H7 (cell line): ENCODE data around the gene RNFT1. TPM values are rescaled to one million over a fixed set of nuclear protein-coding genes. Genes with fewer than 3 reads are reported as not detected.
"Not testable (repeated sequence)": the region's sequence is repeated elsewhere in the genome, so short reads cannot be mapped to it uniquely, and the experiment has no call there.

Experiments used
- DNase-seq: peaks from one replicate; pipeline ENCODE4 v3.0.0; 2012
- H3K27me3 ChIP-seq: 2 replicates; pipeline ENCODE4 v1.6.0; 2011; ENCODE audit warnings: mild to moderate bottlenecking, low read length; ENCODE audit not compliant: control insufficient read depth, insufficient read depth
- H3K36me3 ChIP-seq: replicated peaks from 2 replicates; pipeline ENCODE4 v1.5.1; 2011; ENCODE audit warnings: low read length; ENCODE audit not compliant: control insufficient read depth, insufficient read depth
- H3K4me3 ChIP-seq: 2 replicates; pipeline ENCODE4 v1.5.1; 2011; ENCODE audit warnings: low read depth, mild to moderate bottlenecking, control low read depth, low read length, moderate library complexity; ENCODE audit not compliant: insufficient read depth
- total RNA-seq: library from RNA; depleted of rRNA; stranded (reverse); fragments of >200 nt; shearing (Covaris generic); gene quantifications from 2 replicates; pipeline ENCODE4 v1.2.3, GENCODE V29; 2014; rRNA removed

RNFT1 gene, protein sequence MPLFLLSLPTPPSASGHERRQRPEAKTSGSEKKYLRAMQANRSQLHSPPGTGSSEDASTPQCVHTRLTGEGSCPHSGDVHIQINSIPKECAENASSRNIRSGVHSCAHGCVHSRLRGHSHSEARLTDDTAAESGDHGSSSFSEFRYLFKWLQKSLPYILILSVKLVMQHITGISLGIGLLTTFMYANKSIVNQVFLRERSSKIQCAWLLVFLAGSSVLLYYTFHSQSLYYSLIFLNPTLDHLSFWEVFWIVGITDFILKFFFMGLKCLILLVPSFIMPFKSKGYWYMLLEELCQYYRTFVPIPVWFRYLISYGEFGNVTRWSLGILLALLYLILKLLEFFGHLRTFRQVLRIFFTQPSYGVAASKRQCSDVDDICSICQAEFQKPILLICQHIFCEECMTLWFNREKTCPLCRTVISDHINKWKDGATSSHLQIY
- total RNA-seq: 4.5 TPM in 2 replicates

- no peaks in the 10 kb centered on the region for H3K36me3 ChIP-seq
- peaks cover 9% of the 10 kb centered on the region for H3K27me3 ChIP-seq
- H3K4me3 ChIP-seq: peak within 1 kb of the TSS; percentile 83
- DNase-seq: peak; percentile 95
Measured at GRCh38 chr17:59964482-59965328, at the start of gene RNFT1. TSS of gene RNFT1 (minus strand) at chr17:59964740. CDS start at chr17:59964663, 77 bp downstream.

DNA sequence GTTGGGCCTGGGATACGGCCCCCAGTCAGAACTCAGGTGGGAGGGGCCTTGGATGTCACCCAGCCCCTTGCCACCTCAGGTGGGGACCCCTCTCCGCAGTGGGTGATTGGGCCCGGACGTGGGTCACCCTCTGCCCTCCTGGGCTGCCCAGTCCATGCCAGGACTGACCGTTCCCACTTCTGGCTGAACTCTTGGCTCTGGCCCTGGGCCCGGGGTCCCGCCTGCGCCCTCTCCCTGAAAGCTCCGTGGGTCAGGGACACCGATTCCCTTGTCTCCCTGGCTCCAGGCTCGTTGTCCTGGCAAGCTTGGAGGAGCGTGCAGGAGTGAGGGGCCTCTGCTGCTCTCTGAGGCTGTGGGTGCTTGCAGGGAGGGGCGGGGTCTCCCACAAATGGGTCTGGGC, 44.8 kb upstream of the RNFT1 start:
- not testable (repeated sequence) for H3K36me3 ChIP-seq, H3K27me3 ChIP-seq, DNase-seq, H3K4me3 ChIP-seq

DNA sequence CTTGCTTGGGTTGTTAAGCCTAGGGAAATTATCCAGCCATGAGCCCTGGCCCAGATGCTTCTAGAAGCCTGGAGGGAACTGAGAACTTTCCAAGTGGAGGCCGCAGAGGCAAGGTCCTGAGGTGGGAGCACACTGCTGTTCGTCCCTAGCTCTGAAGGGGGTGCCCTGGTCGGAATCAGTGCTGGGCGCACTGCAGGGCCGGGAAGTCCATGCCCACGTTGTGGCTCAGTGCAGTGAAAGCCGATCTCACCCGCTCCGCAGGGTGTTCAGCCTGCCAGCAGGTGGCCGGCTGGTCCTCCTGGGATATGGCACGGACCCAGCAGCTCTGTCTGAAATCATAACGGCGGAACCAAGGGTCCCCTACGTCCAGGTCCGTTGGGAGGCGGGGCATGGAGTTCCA, 43.8 kb upstream of the RNFT1 start:
- DNase-seq, H3K27me3 ChIP-seq, H3K4me3 ChIP-seq, H3K36me3 ChIP-seq: not testable (repeated sequence)

DNA sequence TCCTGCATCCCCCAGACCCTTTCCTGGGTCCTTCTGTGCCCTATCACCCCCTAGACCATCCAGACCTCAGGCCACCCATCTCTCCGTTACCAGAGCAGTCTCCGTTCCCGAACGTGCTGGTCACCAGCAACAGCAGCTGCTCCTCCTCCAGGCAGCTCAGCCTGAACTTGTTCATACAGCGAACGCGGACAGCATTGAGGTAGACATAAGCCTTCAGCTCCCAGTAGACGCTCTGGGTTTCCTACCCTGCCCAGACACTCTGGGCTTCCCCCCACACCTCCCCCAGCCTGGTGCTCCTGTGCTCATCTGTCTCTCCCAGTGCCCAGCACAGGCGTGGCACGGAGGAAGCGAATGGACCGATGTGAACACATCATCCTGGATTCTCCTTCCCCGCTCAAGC, 41.6 kb upstream of the RNFT1 start:
- DNase-seq: peak; percentile 10
- Histone ChIP-seq H3K27me3 (no peaks in the 10 kb centered on the region), H3K36me3 (no peaks in the 10 kb centered on the region), H3K4me3 (no peak overlapping the region)

GRCh38 chr17:60004561-60004960, 40.0 kb upstream of the RNFT1 start:
- not testable (repeated sequence) for DNase-seq, H3K27me3 ChIP-seq, H3K4me3 ChIP-seq, H3K36me3 ChIP-seq

- H3K27me3 ChIP-seq, H3K4me3 ChIP-seq, H3K36me3 ChIP-seq, DNase-seq: not testable (repeated sequence)
Measured at GRCh38 chr17:60002405-60002804, 37.9 kb upstream of the RNFT1 start.

GRCh38 chr17:59996608-59997007, 32.1 kb upstream of the RNFT1 start:
- DNase-seq, H3K36me3 ChIP-seq, H3K27me3 ChIP-seq, H3K4me3 ChIP-seq: not testable (repeated sequence)

DNA sequence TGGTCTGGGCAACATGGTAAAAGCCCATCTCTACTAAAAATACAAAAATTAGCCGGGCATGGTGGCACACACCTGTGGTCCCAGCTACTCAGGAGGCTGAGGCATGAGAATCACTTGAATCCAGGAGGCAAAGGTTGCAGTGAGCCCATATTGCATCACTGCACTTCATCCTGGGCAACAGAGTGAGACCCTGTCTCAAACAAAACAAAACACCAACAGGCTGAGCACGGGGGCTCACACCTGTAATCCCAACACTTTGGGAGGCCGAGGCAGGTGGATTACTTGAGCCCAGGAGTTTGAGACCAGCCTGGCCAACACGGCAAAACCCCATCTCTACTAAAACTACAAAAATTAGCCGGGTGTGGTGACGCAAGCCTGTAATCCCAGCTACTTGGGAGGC, 10.6 kb upstream of the RNFT1 start:
- DNase-seq, H3K36me3 ChIP-seq, H3K27me3 ChIP-seq, H3K4me3 ChIP-seq: not testable (repeated sequence)

- not testable (repeated sequence) for H3K4me3 ChIP-seq, DNase-seq, H3K36me3 ChIP-seq, H3K27me3 ChIP-seq
Measured at GRCh38 chr17:59973483-59973882, 8.9 kb upstream of the RNFT1 start.

DNA sequence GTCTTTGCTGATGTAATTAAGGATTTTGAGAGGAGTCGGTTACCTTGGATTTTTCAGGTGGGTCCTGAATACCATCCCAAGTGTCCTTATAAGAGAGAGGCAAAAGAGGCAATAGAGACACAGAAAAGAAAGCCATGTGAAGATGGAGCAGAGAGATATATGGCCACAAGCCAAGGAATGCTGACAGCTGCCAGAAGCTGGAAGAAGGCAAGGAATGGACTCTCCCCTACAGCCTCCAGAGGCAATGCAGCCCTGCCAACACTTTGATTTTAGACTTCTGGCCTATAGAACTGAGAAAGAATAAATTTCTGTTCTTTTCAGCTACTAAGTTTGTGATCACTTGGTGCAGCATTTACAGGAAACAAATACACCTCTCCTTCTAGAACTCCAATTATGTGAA, 8.2 kb upstream of the RNFT1 start:
- no peak overlapping the region for H3K4me3 ChIP-seq
- no peaks in the 10 kb centered on the region for H3K36me3 ChIP-seq
- H3K27me3 ChIP-seq: no peaks in the 10 kb centered on the region
- DNase-seq: no peak

- H3K36me3 ChIP-seq, H3K27me3 ChIP-seq, H3K4me3 ChIP-seq, DNase-seq: not testable (repeated sequence)
Measured at GRCh38 chr17:59971771-59972170, 7.2 kb upstream of the RNFT1 start.

DNA sequence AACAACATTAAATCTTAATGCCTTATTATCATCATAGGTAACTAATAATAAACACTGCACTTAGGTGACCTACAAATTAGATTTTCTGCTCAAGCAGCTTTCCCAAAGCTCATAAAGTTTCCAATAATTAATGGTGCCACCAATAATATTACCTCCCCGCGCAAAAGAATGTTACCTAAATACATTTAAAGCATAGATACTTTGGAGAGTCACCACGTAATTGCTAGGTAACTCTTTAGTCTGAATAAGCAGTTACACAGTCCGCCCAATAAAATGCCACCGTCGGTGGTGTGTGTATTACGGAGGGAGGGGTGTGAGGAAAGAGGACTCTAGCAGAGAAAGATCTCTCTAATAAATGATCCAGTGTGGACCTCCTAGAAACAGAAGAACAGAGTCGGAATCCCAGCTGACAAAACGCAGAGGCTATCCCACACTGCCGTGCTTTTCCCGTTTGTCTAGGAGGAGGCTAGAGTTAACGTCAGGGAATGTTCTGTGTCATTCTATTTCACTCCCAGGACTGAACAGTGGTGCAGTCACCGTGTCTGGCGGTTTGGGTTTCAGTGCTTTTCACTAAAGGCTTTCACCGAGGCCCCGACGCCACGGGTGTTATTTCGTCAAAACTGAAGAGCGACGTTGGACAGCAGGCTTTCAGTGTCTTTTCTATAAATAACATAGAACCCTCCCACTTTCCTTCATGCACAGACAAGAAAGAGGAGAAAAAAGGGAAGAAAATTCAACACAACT, 630 bp downstream of the RNFT1 start:
- Histone ChIP-seq H3K36me3 (no peaks in the 10 kb centered on the region), H3K4me3 (peak overlapping the region; percentile 83), H3K27me3 (peaks cover 9% of the 10 kb centered on the region)
- peak; percentile 31 for DNase-seq

DNA sequence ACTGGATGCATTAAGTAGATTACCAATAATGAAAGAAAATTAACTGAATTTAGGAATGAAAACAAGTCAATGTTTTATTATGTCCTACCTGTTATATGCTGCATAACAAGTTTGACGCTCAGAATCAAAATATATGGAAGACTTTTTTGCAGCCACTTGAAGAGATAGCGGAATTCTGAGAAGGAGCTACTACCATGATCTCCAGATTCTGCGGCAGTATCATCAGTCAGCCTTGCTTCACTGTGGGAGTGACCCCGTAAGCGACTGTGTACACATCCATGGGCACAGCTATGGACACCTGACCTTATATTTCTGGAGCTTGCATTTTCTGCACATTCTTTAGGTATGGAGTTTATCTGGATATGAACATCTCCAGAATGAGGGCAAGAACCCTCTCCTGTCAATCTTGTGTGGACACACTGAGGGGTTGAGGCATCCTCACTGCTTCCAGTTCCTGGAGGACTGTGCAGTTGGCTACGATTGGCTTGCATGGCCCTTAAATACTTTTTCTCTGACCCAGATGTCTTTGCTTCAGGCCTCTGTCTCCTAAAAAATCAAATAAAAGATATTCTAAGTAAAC, 1.7 kb downstream of the RNFT1 start:
- peaks cover 9% of the 10 kb centered on the region for H3K27me3 ChIP-seq
- no peak for DNase-seq
- no peaks in the 10 kb centered on the region for H3K36me3 ChIP-seq
- H3K4me3 ChIP-seq: no peak overlapping the region

DNA sequence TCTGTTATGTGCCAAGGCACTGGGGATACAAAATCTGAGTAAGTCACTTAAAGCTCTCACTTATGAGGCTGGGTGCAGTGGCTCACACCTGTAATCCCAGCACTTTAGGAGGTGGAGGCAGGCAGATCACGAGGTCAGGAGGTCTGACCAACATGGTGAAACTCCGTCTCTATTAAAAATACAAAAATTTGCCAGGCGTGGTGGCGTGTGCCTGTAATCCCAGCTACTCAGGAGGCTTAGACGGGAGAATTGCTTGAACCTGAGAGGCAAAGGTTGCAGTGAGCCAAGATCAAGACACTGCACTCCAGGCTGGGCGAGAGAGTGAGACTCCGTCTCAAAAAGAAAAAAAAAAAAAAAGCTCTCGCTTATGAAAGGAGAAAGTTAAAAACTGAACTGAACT, 5.0 kb downstream of the RNFT1 start:
- not testable (repeated sequence) for DNase-seq, H3K36me3 ChIP-seq, H3K27me3 ChIP-seq, H3K4me3 ChIP-seq
